ENCODE results near the gene RAB28.

GRCh38 chr4:13526658-13527057 lies 42.5 kb upstream of the RAB28 start:
- TF ChIP-seq CTCF (conservative IDR thresholded peaks at IDR 0.05; ENCODE audit: low read depth in 2 of 2) = no peak
- no peak for TF ChIP-seq EZH2 (IDR thresholded peaks at IDR 0.05; ENCODE audit: low read depth, unreplicated experiment)
- no peak for TF ChIP-seq REST (IDR thresholded peaks at IDR 0.05; ENCODE audit: unreplicated experiment)
- no peak for TF ChIP-seq CREB1 (CRISPR knock-in tag; IDR thresholded peaks at IDR 0.05; ENCODE audit: low read depth)
- TF ChIP-seq POLR2AphosphoS5 (IDR thresholded peaks at IDR 0.05; ENCODE audit: low read depth) = no peak
- TF ChIP-seq EZH2phosphoT487 (IDR thresholded peaks at IDR 0.05; ENCODE audit: unreplicated experiment) = no peak
- no peak for TF ChIP-seq NANOG (IDR thresholded peaks at IDR 0.05; ENCODE audit: borderline replicate concordance)
- no peak for TF ChIP-seq ZNF462 (CRISPR knock-in tag; IDR thresholded peaks at IDR 0.05)
- no peak for TF ChIP-seq ETS1 (IDR thresholded peaks at IDR 0.05)
- no peak for TF ChIP-seq ZNF114 (CRISPR knock-in tag; IDR thresholded peaks at IDR 0.05)
- TF ChIP-seq JUNB (IDR thresholded peaks at IDR 0.05; ENCODE audit: unreplicated experiment) = no peak
- TF ChIP-seq STAT1 (IDR thresholded peaks at IDR 0.05; ENCODE audit: unreplicated experiment) = no peak
